HG02798 (cell line): ENCODE measurements around the gene BCL7A.
A peak's percentile ranks its signal among the peaks of the same experiment; 100 is the strongest.
"Not testable (repeated sequence)": the region's sequence is repeated elsewhere in the genome, so short reads cannot be mapped to it uniquely, and the experiment has no call there.

Experiments used
- ATAC-seq: cut with Tn5 transposase; IDR thresholded peaks from one replicate; pipeline ENCODE4 v1.9.1; 2021; ENCODE audit warnings: mild to moderate bottlenecking; ENCODE audit not compliant: unreplicated experiment, poor library complexity

BCL7A gene

GRCh38 chr12:122021822-122022392 lies at the start of gene BCL7A:
TSS of gene BCL7A (plus strand) at chr12:122021884. CDS start at chr12:122022092, 208 bp downstream.
- ATAC-seq: peak; percentile 45

GRCh38 chr12:121974026-121974985 lies 47.4 kb upstream of the BCL7A start:
- ATAC-seq: no peak

GRCh38 chr12:121975021-121975420 lies 46.7 kb upstream of the BCL7A start:
- no peak for ATAC-seq

- ATAC-seq: no peak
Measured at GRCh38 chr12:121976950-121977349, 44.7 kb upstream of the BCL7A start.

- ATAC-seq: no peak
Measured at GRCh38 chr12:121980191-121980891, 41.3 kb upstream of the BCL7A start.

GRCh38 chr12:121980892-121981272 lies 40.8 kb upstream of the BCL7A start:
- ATAC-seq: no peak

GRCh38 chr12:121981456-121981855 lies 40.2 kb upstream of the BCL7A start:
- no peak for ATAC-seq

GRCh38 chr12:121982950-121983349 lies 38.7 kb upstream of the BCL7A start:
- no peak for ATAC-seq

- no peak for ATAC-seq
Measured at GRCh38 chr12:121983536-121984210, 38.0 kb upstream of the BCL7A start.

- no peak for ATAC-seq
Measured at GRCh38 chr12:121986489-121987245, 35.0 kb upstream of the BCL7A start.

- not testable (repeated sequence) for ATAC-seq
Measured at GRCh38 chr12:121988519-121988918, 33.2 kb upstream of the BCL7A start.

GRCh38 chr12:121989276-121990113 lies 32.2 kb upstream of the BCL7A start:
- ATAC-seq: no peak

GRCh38 chr12:121990114-121990647 lies 31.5 kb upstream of the BCL7A start:
- ATAC-seq: no peak

GRCh38 chr12:121990692-121991603 lies 30.7 kb upstream of the BCL7A start:
- ATAC-seq: peak; percentile 70

GRCh38 chr12:121992059-121992879 lies 29.4 kb upstream of the BCL7A start:
- ATAC-seq: peak; percentile 76

GRCh38 chr12:121996050-121996944 lies 25.4 kb upstream of the BCL7A start:
- no peak for ATAC-seq
